HepG2 (cell line): ENCODE measurements around the gene SGTB. TPM values are rescaled to one million over a fixed set of nuclear protein-coding genes. Genes with fewer than 3 reads are reported as not detected.

Experiments used
- HDAC6 ChIP-seq: fragments of 200-600 bp; sonication (generic); IDR thresholded peaks from 2 replicates; pipeline ENCODE4 v1.7.0; 2017; ENCODE audit warnings: mild to moderate bottlenecking, antibody characterized with exemption, low read length, low read depth
- HNRNPLL ChIP-seq: fragments of 200-400 bp; formaldehyde crosslinking; IDR thresholded peaks from 2 replicates; pipeline ENCODE4 v1.6.1; 2017; ENCODE audit warnings: mild to moderate bottlenecking, low read depth, low read length; ENCODE audit not compliant: poor library complexity, severe bottlenecking
- IRX3 ChIP-seq: sonication (generic); formaldehyde crosslinking; IDR thresholded peaks from 2 replicates; pipeline ENCODE4 v1.8.1; 2023; ENCODE audit warnings: mild to moderate bottlenecking, low read depth, missing genetic modification reagents, borderline replicate concordance
- KDM6A ChIP-seq: IDR thresholded peaks from 2 replicates; pipeline ENCODE4 v1.6.1; 2016; ENCODE audit warnings: low read depth
- MTA1 ChIP-seq: sonication (generic); formaldehyde crosslinking; IDR thresholded peaks from 2 replicates; pipeline ENCODE4 v1.4.0; 2020; ENCODE audit warnings: missing genetic modification reagents, mild to moderate bottlenecking, borderline replicate concordance
- MXI1 ChIP-seq: IDR thresholded peaks from 3 replicates; pipeline ENCODE4 v1.6.1; 2012; ENCODE audit warnings: low read depth, low read length, inconsistent platforms, borderline replicate concordance
- NRL ChIP-seq: sonication (generic); formaldehyde crosslinking; IDR thresholded peaks from 2 replicates; pipeline ENCODE4 v1.5.0; 2020; ENCODE audit warnings: missing genetic modification reagents, mild to moderate bottlenecking, moderate library complexity, borderline replicate concordance
- ONECUT2 ChIP-seq: sonication (generic); formaldehyde crosslinking; IDR thresholded peaks from 2 replicates; pipeline ENCODE4 v1.4.0; 2020; ENCODE audit warnings: missing genetic modification reagents
- PHF5A ChIP-seq: IDR thresholded peaks from one replicate; pipeline ENCODE4 v1.6.1; 2018; ENCODE audit warnings: low read depth, missing genetic modification reagents; ENCODE audit not compliant: unreplicated experiment
- RAD21 ChIP-seq: fragments of 450-650 bp; formaldehyde crosslinking; IDR thresholded peaks from 2 replicates; pipeline ENCODE4 v1.5.0; 2020; ENCODE audit warnings: mild to moderate bottlenecking
- RNF2 ChIP-seq: fragments of 450-650 bp; conservative IDR thresholded peaks from 2 replicates; pipeline ENCODE4 v1.6.1; 2016; ENCODE audit warnings: low read depth
- SMAD3 ChIP-seq: sonication (generic); formaldehyde crosslinking; IDR thresholded peaks from 2 replicates; pipeline ENCODE4 v1.4.0; 2020; ENCODE audit warnings: missing genetic modification reagents
- SRY ChIP-seq: sonication (generic); formaldehyde crosslinking; IDR thresholded peaks from 2 replicates; pipeline ENCODE4 v1.8.0; 2022; ENCODE audit warnings: mild to moderate bottlenecking, missing genetic modification reagents
- STAG1 ChIP-seq: sonication (generic); formaldehyde crosslinking; IDR thresholded peaks from 2 replicates; pipeline ENCODE4 v1.4.0; 2020; ENCODE audit warnings: missing genetic modification reagents
- TOPORS ChIP-seq: sonication (generic); formaldehyde crosslinking; IDR thresholded peaks from 2 replicates; pipeline ENCODE4 v1.8.0; 2023; ENCODE audit warnings: mild to moderate bottlenecking, missing genetic modification reagents
- ZC3H13 ChIP-seq: sonication (generic); formaldehyde crosslinking; IDR thresholded peaks from 2 replicates; pipeline ENCODE4 v1.8.1; 2023; ENCODE audit warnings: mild to moderate bottlenecking, missing genetic modification reagents, moderate library complexity
- ZEB1 ChIP-seq: IDR thresholded peaks from 2 replicates; pipeline ENCODE4 v1.6.1; 2012; ENCODE audit warnings: mild to moderate bottlenecking, low read depth, inconsistent platforms; ENCODE audit not compliant: insufficient replicate concordance
- ZFP36 ChIP-seq: fragments of 150-350 bp; IDR thresholded peaks from 2 replicates; pipeline ENCODE4 v1.6.1; 2018; ENCODE audit warnings: borderline replicate concordance, low read length, low read depth; ENCODE audit not compliant: partially characterized antibody
- ZMYM3 ChIP-seq: sonication (generic); formaldehyde crosslinking; IDR thresholded peaks from 2 replicates; pipeline ENCODE4 v1.5.1; 2020; ENCODE audit warnings: mild to moderate bottlenecking, missing genetic modification reagents
- ZNF12 ChIP-seq: sonication (generic); formaldehyde crosslinking; IDR thresholded peaks from 2 replicates; pipeline ENCODE4 v1.5.0; 2020; ENCODE audit warnings: missing genetic modification reagents
- ZNF30 ChIP-seq: sonication (generic); formaldehyde crosslinking; IDR thresholded peaks from 2 replicates; pipeline ENCODE4 v1.5.0; 2020; ENCODE audit warnings: mild to moderate bottlenecking, missing genetic modification reagents
- ZNF451 ChIP-seq: sonication (generic); formaldehyde crosslinking; IDR thresholded peaks from 2 replicates; pipeline ENCODE4 v1.5.0; 2020; ENCODE audit warnings: mild to moderate bottlenecking, missing genetic modification reagents
- ZNF562 ChIP-seq: sonication (generic); formaldehyde crosslinking; IDR thresholded peaks from 2 replicates; pipeline ENCODE4 v1.8.0; 2022; ENCODE audit warnings: missing genetic modification reagents, borderline replicate concordance
- polyA plus RNA-seq, 8 experiments: library from polyadenylated mRNA; depleted of rRNA in 3 of 8; stranded (reverse) in 7 of 8; unstranded in 1 of 8; fragments of >200 nt; fragmentation: Illumina TruSeq in 4 of 8; extraction: Trizol in 4 of 8; gene quantifications; 2 replicates each; pipeline versions ENCODE4 v1.2.1 to v1.2.3, GENCODE V29; 2011 to 2016; ENCODE audit warnings: low read depth in 4 of 8, missing spikeins in 1 of 8, mixed read lengths in 1 of 8; ENCODE audit not compliant: insufficient read depth in 1 of 8
- total RNA-seq, 5 experiments: library from RNA; depleted of rRNA; stranded (reverse); fragments of >200 nt; fragmentation: Illumina TruSeq; extraction: Trizol; gene quantifications; 2 replicates each; pipeline ENCODE4 v1.2.3, GENCODE V29; 2016; ENCODE audit warnings: low read depth in 1 of 5
- TF ChIP-seq, protein P1 (sequence below): sonication (generic); formaldehyde crosslinking; IDR thresholded peaks from 2 replicates; pipeline ENCODE4 v1.8.0; 2022; ENCODE audit warnings: missing genetic modification reagents, low read depth, mild to moderate bottlenecking, borderline replicate concordance
- TF ChIP-seq, protein P2 (sequence below): sonication (generic); formaldehyde crosslinking; IDR thresholded peaks from 2 replicates; pipeline ENCODE4 v1.5.0; 2020; ENCODE audit warnings: mild to moderate bottlenecking, missing genetic modification reagents
- TF ChIP-seq, protein P3 (sequence below): sonication (generic); formaldehyde crosslinking; IDR thresholded peaks from 2 replicates; pipeline ENCODE4 v1.5.0; 2020; ENCODE audit warnings: missing genetic modification reagents
- TF ChIP-seq, protein P4 (sequence below): sonication (generic); formaldehyde crosslinking; IDR thresholded peaks from 2 replicates; pipeline ENCODE4 v1.8.0; 2022; ENCODE audit warnings: mild to moderate bottlenecking, missing genetic modification reagents, moderate library complexity

Gene SGTB
- total and polyA plus RNA-seq, 2 of the 13 experiments (the other 11 are each of a cell fraction or from before 2014, with no cell fraction given), result 5.2 to 11.2 TPM

DNA sequence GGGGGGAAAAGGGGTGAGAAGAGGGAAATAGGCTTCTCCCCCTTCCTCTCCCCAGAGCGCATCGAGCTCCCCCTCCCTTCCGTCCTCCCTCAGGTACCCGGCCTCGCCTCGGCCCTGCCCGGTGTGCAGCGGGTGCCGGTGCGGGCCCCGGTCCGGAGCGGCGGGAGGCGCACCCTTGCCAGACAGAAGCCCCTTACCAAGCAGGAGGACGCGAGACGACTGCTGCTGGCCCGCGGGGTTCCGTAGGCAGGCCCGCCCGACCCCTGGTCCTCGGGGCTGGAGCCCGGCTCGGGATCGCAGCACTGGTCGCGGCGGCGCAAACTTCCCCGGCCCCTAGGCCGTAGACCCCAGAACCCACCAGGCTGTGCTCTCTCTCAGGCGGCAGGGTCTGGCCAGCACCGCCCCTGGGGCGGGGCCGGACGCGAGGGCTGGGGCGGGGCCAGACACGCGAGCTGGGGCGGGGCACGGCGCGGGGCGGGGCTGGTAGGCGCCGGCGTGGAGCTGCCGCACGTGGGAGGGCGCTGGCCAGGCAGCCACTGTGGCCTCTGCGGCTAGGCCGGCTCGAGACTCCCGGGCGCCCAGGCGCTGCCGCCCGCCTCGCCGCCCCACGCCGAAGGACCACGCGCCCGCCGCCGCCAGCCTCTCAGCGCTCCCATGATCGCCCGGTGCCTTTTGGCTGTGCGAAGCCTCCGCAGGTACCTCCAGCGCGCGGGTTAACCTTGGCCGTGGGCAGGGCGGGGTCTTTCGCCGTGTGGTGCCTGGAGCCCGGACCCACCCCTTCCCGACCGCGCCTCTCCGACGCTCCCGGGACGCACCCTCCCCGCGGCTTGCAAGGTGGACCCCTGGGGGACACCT lies at the start of gene SGTB, which contains the start of gene NLN (continued):
- TF ChIP-seq STAG1 (CRISPR knock-in tag) (peak; percentile 4; the same call in 1 of the 2 replicates), ZNF12 (CRISPR knock-in tag) (no peak), ZMYM3 (CRISPR knock-in tag) (no peak), IRX3 (CRISPR knock-in tag) (peak; percentile 45; the same call in 1 of the 2 replicates), HNRNPLL (no peak), MXI1 (peak; percentile 94; the same call in 2 of the 3 replicates), SRY (CRISPR knock-in tag) (peak; percentile 80; the same call in 1 of the 2 replicates), PHF5A (CRISPR knock-in tag) (no peak), RAD21 (CRISPR knock-in tag) (peak; percentile 24), NRL (CRISPR knock-in tag) (no peak; the same call in 1 of the 2 replicates), ZNF451 (CRISPR knock-in tag) (peak; percentile 69; the same call in 1 of the 2 replicates), ZNF30 (CRISPR knock-in tag) (no peak), RNF2 (no peak), ZNF562 (CRISPR knock-in tag) (no peak), KDM6A (CRISPR knock-in tag) (no peak), ZFP36 (no peak), HDAC6 (no peak), ZC3H13 (CRISPR knock-in tag) (no peak), ZEB1 (peak; percentile 20), MTA1 (CRISPR knock-in tag) (0 out of 2 replicates have a peak, but pooled peaks have one; percentile 25), TOPORS (peak; percentile 44; the same call in 1 of the 2 replicates), SMAD3 (CRISPR knock-in tag) (no peak), ONECUT2 (no peak)
- TF ChIP-seq, protein P1, sequence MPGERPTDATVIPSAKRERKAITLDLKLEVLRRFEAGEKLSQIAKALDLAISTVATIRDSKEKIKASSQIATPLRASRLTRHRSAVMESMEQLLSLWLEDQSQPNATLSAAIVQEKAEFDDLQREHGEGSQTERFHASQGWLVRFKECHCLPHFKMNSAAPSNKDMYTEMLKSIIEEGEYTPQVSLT (CRISPR knock-in tag), result no peak
- TF ChIP-seq, protein P2, sequence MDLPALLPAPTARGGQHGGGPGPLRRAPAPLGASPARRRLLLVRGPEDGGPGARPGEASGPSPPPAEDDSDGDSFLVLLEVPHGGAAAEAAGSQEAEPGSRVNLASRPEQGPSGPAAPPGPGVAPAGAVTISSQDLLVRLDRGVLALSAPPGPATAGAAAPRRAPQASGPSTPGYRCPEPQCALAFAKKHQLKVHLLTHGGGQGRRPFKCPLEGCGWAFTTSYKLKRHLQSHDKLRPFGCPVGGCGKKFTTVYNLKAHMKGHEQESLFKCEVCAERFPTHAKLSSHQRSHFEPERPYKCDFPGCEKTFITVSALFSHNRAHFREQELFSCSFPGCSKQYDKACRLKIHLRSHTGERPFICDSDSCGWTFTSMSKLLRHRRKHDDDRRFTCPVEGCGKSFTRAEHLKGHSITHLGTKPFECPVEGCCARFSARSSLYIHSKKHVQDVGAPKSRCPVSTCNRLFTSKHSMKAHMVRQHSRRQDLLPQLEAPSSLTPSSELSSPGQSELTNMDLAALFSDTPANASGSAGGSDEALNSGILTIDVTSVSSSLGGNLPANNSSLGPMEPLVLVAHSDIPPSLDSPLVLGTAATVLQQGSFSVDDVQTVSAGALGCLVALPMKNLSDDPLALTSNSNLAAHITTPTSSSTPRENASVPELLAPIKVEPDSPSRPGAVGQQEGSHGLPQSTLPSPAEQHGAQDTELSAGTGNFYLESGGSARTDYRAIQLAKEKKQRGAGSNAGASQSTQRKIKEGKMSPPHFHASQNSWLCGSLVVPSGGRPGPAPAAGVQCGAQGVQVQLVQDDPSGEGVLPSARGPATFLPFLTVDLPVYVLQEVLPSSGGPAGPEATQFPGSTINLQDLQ (CRISPR knock-in tag), result no peak; the same call in 1 of the 2 replicates
- TF ChIP-seq, protein P3, sequence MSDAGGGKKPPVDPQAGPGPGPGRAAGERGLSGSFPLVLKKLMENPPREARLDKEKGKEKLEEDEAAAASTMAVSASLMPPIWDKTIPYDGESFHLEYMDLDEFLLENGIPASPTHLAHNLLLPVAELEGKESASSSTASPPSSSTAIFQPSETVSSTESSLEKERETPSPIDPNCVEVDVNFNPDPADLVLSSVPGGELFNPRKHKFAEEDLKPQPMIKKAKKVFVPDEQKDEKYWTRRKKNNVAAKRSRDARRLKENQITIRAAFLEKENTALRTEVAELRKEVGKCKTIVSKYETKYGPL (CRISPR knock-in tag), result no peak
- TF ChIP-seq, protein P4, sequence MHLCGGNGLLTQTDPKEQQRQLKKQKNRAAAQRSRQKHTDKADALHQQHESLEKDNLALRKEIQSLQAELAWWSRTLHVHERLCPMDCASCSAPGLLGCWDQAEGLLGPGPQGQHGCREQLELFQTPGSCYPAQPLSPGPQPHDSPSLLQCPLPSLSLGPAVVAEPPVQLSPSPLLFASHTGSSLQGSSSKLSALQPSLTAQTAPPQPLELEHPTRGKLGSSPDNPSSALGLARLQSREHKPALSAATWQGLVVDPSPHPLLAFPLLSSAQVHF (CRISPR knock-in tag), result no peak
